ENCODE data around the gene LRRC43.

GRCh38 chr12:122140467-122141257, 42.3 kb upstream of the LRRC43 start:
- TF ChIP-seq ZNF274 (IDR thresholded peaks at IDR 0.05; ENCODE audit: low read depth, low read length) (no peak), SUZ12 (IDR thresholded peaks at IDR 0.05; ENCODE audit: extremely low read depth, insufficient read depth, insufficient read length) (no peak)
